ENCODE results near the gene PRDM4. TPM values are rescaled to one million over a fixed set of nuclear protein-coding genes. Genes with fewer than 3 reads are reported as not detected.

Gene PRDM4
- total RNA-seq, 1 experiment from 2014 or later: 20.5 TPM

GRCh38 chr12:107761502-107761904 lies 566 bp upstream of the PRDM4 start (continued):
- TF ChIP-seq STAT6 (CRISPR knock-in tag; conservative IDR thresholded peaks at IDR 0.05; ENCODE audit: low read depth) (no peak), CTCF (IDR thresholded peaks at IDR 0.05) (no peak), TP53 (CRISPR knock-in tag; IDR thresholded peaks at IDR 0.05) (no peak), ETV6 (CRISPR knock-in tag; IDR thresholded peaks at IDR 0.05) (no peak; the same call in 1 of the 2 replicates)

- Mint-ChIP-seq H3K27me3 (ENCODE audit: low read depth) (peaks cover 17% of the 10 kb centered on the region), H3K36me3 (peaks cover 9% of the 10 kb centered on the region), H3K9me3 (no peaks in the 10 kb centered on the region), H3K27ac (peak overlapping the region; percentile 34), H3K4me1 (peaks cover 14% of the 10 kb centered on the region), H3K4me3 (peak overlapping the region; percentile 88)
- ChIA-PET CTCF (interaction anchor here (0.6 to 0.8 kb wide), 2 partner anchors 125 to 151 kb away, joined by 3 read pairs; no protein-coding TSS in a partner anchor), POLR2A (no interaction called here)
- ATAC-seq: peak; percentile 11
- peak; percentile 30 for DNase-seq (ENCODE audit: low spot score)
- no peak for TF ChIP-seq CTCF (IDR thresholded peaks at IDR 0.05)
- TF ChIP-seq ZNF219 (CRISPR knock-in tag; IDR thresholded peaks at IDR 0.05; ENCODE audit: borderline replicate concordance): no peak
- TF ChIP-seq MLX (CRISPR knock-in tag; IDR thresholded peaks at IDR 0.05): no peak
- TF ChIP-seq ATF6 (CRISPR knock-in tag; IDR thresholded peaks at IDR 0.05): no peak
- TF ChIP-seq ATF1 (CRISPR knock-in tag; IDR thresholded peaks at IDR 0.05): no peak; the same call in 1 of the 2 replicates
- TF ChIP-seq USF2 (CRISPR knock-in tag; IDR thresholded peaks at IDR 0.05): peak; percentile 82
- TF ChIP-seq GRHL2 (CRISPR knock-in tag; IDR thresholded peaks at IDR 0.05; ENCODE audit: insufficient replicate concordance, severe bottlenecking): no peak
- no peak for TF ChIP-seq IRF1 (CRISPR knock-in tag; IDR thresholded peaks at IDR 0.05)
- 0 out of 2 replicates have a peak, but pooled peaks have one; percentile 11 for TF ChIP-seq FOXP1 (CRISPR knock-in tag; IDR thresholded peaks at IDR 0.05; ENCODE audit: borderline replicate concordance)
- no peak for TF ChIP-seq ZNF232 (CRISPR knock-in tag; IDR thresholded peaks at IDR 0.05)
- TF ChIP-seq ESRRA (CRISPR knock-in tag; IDR thresholded peaks at IDR 0.05; ENCODE audit: borderline replicate concordance): no peak
- no peak for TF ChIP-seq ZNF138 (CRISPR knock-in tag; conservative IDR thresholded peaks at IDR 0.05)
- no peak for TF ChIP-seq SMAD4 (CRISPR knock-in tag; IDR thresholded peaks at IDR 0.05)
- no peak; the same call in 1 of the 2 replicates for TF ChIP-seq HMGXB4 (CRISPR knock-in tag; IDR thresholded peaks at IDR 0.05)
- TF ChIP-seq JAZF1 (CRISPR knock-in tag; IDR thresholded peaks at IDR 0.05): no peak
- TF ChIP-seq MYBL2 (CRISPR knock-in tag; IDR thresholded peaks at IDR 0.05): no peak
- peak; percentile 79 for TF ChIP-seq USF1 (CRISPR knock-in tag; IDR thresholded peaks at IDR 0.05)
Measured at GRCh38 chr12:107760207-107760808, 629 bp downstream of the PRDM4 start.
